K562 (cell line): ENCODE results near the gene SEH1L. TPM values are rescaled to one million over a fixed set of nuclear protein-coding genes. Genes with fewer than 3 reads are reported as not detected.

Experiments
- ATAC-seq: fragments of 200-7000 bp; cut with Tn5 transposase; 3 replicates; pipeline ENCODE4 v1.9.1; 2020; ENCODE audit warnings: moderate library complexity
- BruUV-seq: library from RNA; stranded (reverse); fragments of 400-500 nt; replicated peaks from 2 replicates; lab custom pipeline; 2021; lab: Mats Ljungman, UMichigan
- CTCF ChIA-PET: fragments of 300-600 bp; formaldehyde crosslinking; extraction: SDS; loops from one replicate; lab custom pipeline; 2021; ENCODE audit warnings: low intra/inter-chr PET ratio; lab: Yijun Ruan, JAX
- POLR2A ChIA-PET: fragments of 300-600, 350-650 bp; sonication (Branson Sonifier 250); formaldehyde crosslinking; extraction: SDS; loops from one replicate; lab custom pipeline; 2021; ENCODE audit warnings: antibody characterized with exemption, inconsistent platforms; lab: Yijun Ruan, JAX
- DNase-seq, 4 experiments: peaks; one replicate each; pipeline versions ENCODE4 v3.0.0 to v3.0.0-alpha.2; 2011 to 2018; ENCODE audit warnings: low spot score in 3 of 4, mixed read lengths in 3 of 4; ENCODE audit errors: extremely low read depth in 1 of 4
- FAIRE-seq: peaks from 2 replicates; lab custom pipeline; 2011; peaks lifted over from hg19 to GRCh38; lab: Jason Lieb, UNC
- H2AFZ ChIP-seq: 2 replicates; pipeline ENCODE4 v1.6.0; 2011; ENCODE audit warnings: low read depth, low read length, control low read depth, inconsistent platforms
- H3K27ac ChIP-seq: fragments of 200-600 bp; 3 replicates; pipeline ENCODE4 v1.8.0; 2011; ENCODE audit warnings: low read depth, mild to moderate bottlenecking, control low read depth, inconsistent platforms, low read length, moderate library complexity, mixed read lengths; ENCODE audit errors: extremely low read depth
- H3K27me3 ChIP-seq, 2 experiments: fragments of 300-600 bp in 1 of 2; 2 replicates in 1 of 2; 3 replicates in 1 of 2; pipeline versions ENCODE4 v1.6.0 to v1.8.0; 2011; ENCODE audit warnings: inconsistent platforms in 2 of 2, low read length in 2 of 2, mild to moderate bottlenecking in 1 of 2, mixed read lengths in 1 of 2, moderate library complexity in 1 of 2; ENCODE audit not compliant: control insufficient read depth in 2 of 2, insufficient read depth in 2 of 2
- H3K36me3 ChIP-seq: fragments of 300-600 bp; 3 replicates; pipeline ENCODE4 v1.8.0; 2011; ENCODE audit warnings: mild to moderate bottlenecking, low read length, inconsistent platforms; ENCODE audit not compliant: control insufficient read depth, insufficient read depth
- H3K4me1 ChIP-seq, 2 experiments: fragments of 200-600 bp in 1 of 2; replicated peaks in 1 of 2; 2 replicates in 1 of 2; 3 replicates in 1 of 2; pipeline versions ENCODE4 v1.5.1 to v1.8.0; 2011; ENCODE audit warnings: inconsistent platforms in 2 of 2, low read length in 2 of 2, mild to moderate bottlenecking in 1 of 2, mixed read lengths in 1 of 2, moderate library complexity in 1 of 2; ENCODE audit not compliant: control insufficient read depth in 2 of 2, insufficient read depth in 2 of 2
- H3K4me2 ChIP-seq: 2 replicates; pipeline ENCODE4 v1.6.1; 2011; ENCODE audit warnings: low read length, control low read depth, inconsistent platforms, mixed read lengths; ENCODE audit not compliant: insufficient read depth
- H3K4me3 ChIP-seq: fragments of 200-600 bp; sonication (generic), shearing (Covaris generic); 2 replicates; pipeline ENCODE4 v1.5.1; 2016; ENCODE audit warnings: control low read depth, inconsistent platforms
- H3K79me2 ChIP-seq: fragments of 200-600 bp; 3 replicates; pipeline ENCODE4 v1.8.0; 2011; ENCODE audit warnings: low read length, inconsistent platforms; ENCODE audit not compliant: control insufficient read depth, insufficient read depth
- H3K9ac ChIP-seq, 2 experiments: 2 replicates each; pipeline versions ENCODE4 v1.6.0 to v1.6.1; 2011; ENCODE audit warnings: low read depth in 2 of 2, low read length in 2 of 2, control low read depth in 1 of 2, inconsistent platforms in 1 of 2, mild to moderate bottlenecking in 1 of 2, mixed read lengths in 1 of 2; ENCODE audit not compliant: insufficient read depth in 1 of 2
- H3K9me1 ChIP-seq: one replicate; pipeline ENCODE4 v1.6.0; 2011; ENCODE audit warnings: inconsistent platforms, mild to moderate bottlenecking, low read length, moderate library complexity; ENCODE audit not compliant: control insufficient read depth, insufficient read depth
- H3K9me3 ChIP-seq: replicated peaks from 2 replicates; pipeline ENCODE4 v1.5.1; 2011; ENCODE audit warnings: low read depth, low read length, inconsistent platforms; ENCODE audit not compliant: control insufficient read depth, insufficient read depth
- H4K20me1 ChIP-seq: replicated peaks from 2 replicates; pipeline ENCODE4 v1.6.1; 2011; ENCODE audit warnings: low read length, inconsistent platforms, mixed read lengths; ENCODE audit not compliant: control insufficient read depth, insufficient read depth
- RBM34 ChIP-seq: fragments of 200-400 bp; formaldehyde crosslinking; IDR thresholded peaks from 2 replicates; pipeline ENCODE4 v1.6.1; 2018; ENCODE audit warnings: low read length, borderline replicate concordance; ENCODE audit not compliant: insufficient read depth
- TRIM24 ChIP-seq, 2 experiments: fragments of 450-650 bp; IDR thresholded peaks; 2 replicates each; pipeline ENCODE4 v1.6.1; 2016
- ZNF175 ChIP-seq: fragments of 200-800 bp; sonication (Bioruptor generic); IDR thresholded peaks from 2 replicates; pipeline ENCODE4 v1.6.1; 2016; ENCODE audit warnings: low read depth, mild to moderate bottlenecking, missing genetic modification characterization, missing compliant biosample characterization
- ZNF785 ChIP-seq: fragments of 250-450 bp; sonication (Bioruptor Pico); IDR thresholded peaks from 2 replicates; pipeline ENCODE4 v1.4.0; 2020; ENCODE audit warnings: mild to moderate bottlenecking
- WGBS: fragments of 100-300 bp; shearing (Covaris generic); methylation state at CpG from one replicate; pipeline ENCODE4 v1.1.6; 2016; ENCODE audit warnings: low coverage, mixed read lengths; ENCODE audit not compliant: insufficient coverage; ENCODE audit errors: missing lambda C conversion rate; 5-methylcytosine and 5-hydroxymethylcytosine counted together
- in situ Hi-C: fragments of 300-500 bp; cut with MboI; formaldehyde crosslinking; loops from 4 replicates; pipeline ENCODE4 v1.15.0; 2018; ENCODE audit warnings: inconsistent platforms, mixed read lengths
- intact Hi-C: fragments of 100-400 bp; cut with micrococcal nuclease; formaldehyde crosslinking; loops from 2 replicates; pipeline ENCODE4 v1.14.2; 2022
- polyA plus RNA-seq, 8 experiments: library from polyadenylated mRNA; depleted of rRNA in 4 of 8; stranded (reverse) in 5 of 8; unstranded in 3 of 8; fragments of >200 nt; fragmentation: Nextera tagmentation in 2 of 8; fragmentation: Illumina TruSeq in 1 of 8; extraction: Ambion mirVana in 2 of 8; extraction: Trizol in 1 of 8; gene quantifications; 2 replicates each; pipeline versions ENCODE4 v1.2.1 to v1.2.3, GENCODE V29; 2011 to 2014; ENCODE audit warnings: inconsistent platforms in 1 of 8, missing spikeins in 1 of 8
- total RNA-seq, 7 experiments: library from RNA; depleted of rRNA in 6 of 7; stranded (reverse); fragments of >200 nt in 6 of 7; fragmentation: Illumina TruSeq in 2 of 7; extraction: Trizol in 2 of 7; gene quantifications; 2 replicates each; pipeline versions ENCODE4 v1.2.1 to v1.2.3, GENCODE V29; 2011 to 2021; ENCODE audit warnings: low replicate concordance in 1 of 7
- TF ChIP-seq, protein P1 (sequence below), 2 experiments: fragments of 450-650 bp; formaldehyde crosslinking in 1 of 2; IDR thresholded peaks; 2 replicates each; pipeline versions ENCODE4 v1.4.0 to v1.6.1; 2014 to 2020; ENCODE audit warnings: mild to moderate bottlenecking in 2 of 2, borderline replicate concordance in 1 of 2, low read depth in 1 of 2

Gene SEH1L
- total and polyA plus RNA-seq, 9 of the 15 experiments (the other 6 are each of a cell fraction or from before 2014, with no cell fraction given) = 62.2 to 180 (median 108) TPM

DNA sequence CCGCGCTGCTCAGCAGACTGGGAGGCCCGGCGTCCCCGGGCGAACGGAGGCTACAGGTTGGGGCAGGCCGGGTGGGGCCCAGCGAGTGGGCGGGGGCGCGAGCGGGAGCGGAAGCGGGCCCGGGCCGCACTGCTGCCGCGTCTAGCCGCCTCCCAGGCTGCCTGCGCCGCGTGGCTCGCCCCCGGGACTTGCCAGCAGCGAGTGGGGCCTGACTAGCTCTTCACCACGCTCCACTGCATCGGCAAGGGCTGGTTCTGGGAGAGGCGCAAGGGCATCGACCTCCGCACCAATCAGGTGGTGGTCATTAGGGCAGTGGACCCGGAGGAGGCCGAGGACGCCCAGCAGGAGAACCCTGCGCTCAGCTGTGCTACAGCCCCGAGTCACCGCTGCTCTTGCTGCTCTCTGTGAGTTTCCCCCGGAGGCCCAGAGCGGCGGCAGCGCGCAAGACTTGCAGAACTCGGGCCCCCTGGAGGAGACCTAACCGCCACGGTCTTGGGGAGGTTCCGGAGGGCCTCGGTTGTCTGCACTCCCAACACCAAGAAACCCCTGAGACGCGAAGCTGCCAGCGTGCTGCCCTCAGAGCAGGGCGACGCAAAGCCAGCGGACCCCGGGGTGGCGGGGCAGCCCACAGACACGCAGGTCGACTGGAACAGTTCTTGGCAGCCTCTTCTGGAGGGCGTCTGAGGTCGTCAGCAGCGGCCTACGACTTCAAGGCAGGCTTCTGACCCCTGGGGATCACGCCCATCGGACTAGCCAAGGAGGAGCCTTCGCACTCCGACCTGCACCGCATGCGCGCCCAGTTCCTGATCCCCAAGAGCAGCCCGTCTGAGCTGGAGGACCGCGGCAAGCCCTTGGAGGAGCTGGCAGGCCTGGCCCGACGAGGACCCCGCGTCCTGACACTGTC is 36.5 kb upstream of the SEH1L start:
- ChIA-PET CTCF (no interaction called here), POLR2A (no interaction called here)
- in situ Hi-C loops = no loop called here
- DNase-seq (no peak), FAIRE-seq (no peak), ATAC-seq (no peak)
- TF ChIP-seq ZNF175 (CRISPR knock-in tag) (no peak), ZNF785 (CRISPR knock-in tag) (no peak), TRIM24 (IDR thresholded peaks at IDR 0.05) (no peak), RBM34 (no peak)
- TF ChIP-seq, protein P1, sequence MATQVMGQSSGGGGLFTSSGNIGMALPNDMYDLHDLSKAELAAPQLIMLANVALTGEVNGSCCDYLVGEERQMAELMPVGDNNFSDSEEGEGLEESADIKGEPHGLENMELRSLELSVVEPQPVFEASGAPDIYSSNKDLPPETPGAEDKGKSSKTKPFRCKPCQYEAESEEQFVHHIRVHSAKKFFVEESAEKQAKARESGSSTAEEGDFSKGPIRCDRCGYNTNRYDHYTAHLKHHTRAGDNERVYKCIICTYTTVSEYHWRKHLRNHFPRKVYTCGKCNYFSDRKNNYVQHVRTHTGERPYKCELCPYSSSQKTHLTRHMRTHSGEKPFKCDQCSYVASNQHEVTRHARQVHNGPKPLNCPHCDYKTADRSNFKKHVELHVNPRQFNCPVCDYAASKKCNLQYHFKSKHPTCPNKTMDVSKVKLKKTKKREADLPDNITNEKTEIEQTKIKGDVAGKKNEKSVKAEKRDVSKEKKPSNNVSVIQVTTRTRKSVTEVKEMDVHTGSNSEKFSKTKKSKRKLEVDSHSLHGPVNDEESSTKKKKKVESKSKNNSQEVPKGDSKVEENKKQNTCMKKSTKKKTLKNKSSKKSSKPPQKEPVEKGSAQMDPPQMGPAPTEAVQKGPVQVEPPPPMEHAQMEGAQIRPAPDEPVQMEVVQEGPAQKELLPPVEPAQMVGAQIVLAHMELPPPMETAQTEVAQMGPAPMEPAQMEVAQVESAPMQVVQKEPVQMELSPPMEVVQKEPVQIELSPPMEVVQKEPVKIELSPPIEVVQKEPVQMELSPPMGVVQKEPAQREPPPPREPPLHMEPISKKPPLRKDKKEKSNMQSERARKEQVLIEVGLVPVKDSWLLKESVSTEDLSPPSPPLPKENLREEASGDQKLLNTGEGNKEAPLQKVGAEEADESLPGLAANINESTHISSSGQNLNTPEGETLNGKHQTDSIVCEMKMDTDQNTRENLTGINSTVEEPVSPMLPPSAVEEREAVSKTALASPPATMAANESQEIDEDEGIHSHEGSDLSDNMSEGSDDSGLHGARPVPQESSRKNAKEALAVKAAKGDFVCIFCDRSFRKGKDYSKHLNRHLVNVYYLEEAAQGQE (IDR thresholded peaks at IDR 0.05; ENCODE audit: borderline replicate concordance) = no peak
- TF ChIP-seq, protein P1 (CRISPR knock-in tag; IDR thresholded peaks at IDR 0.05; ENCODE audit: low read depth) = no peak
- H4K20me1 ChIP-seq = no peaks in the 10 kb centered on the region
- H2AFZ ChIP-seq = no peak overlapping the region
- no peak overlapping the region for H3K27ac ChIP-seq
- peaks cover 0 to 19% of the 10 kb centered on the region in 2 experiments; a peak in 2 of 5 replicates for H3K4me1 ChIP-seq
- peaks cover 5% of the 10 kb centered on the region; the same call in 1 of the 2 replicates for H3K9me3 ChIP-seq
- no peaks in the 10 kb centered on the region for H3K9me1 ChIP-seq
- H3K4me2 ChIP-seq = no peak overlapping the region
- no peaks in the 10 kb centered on the region for H3K27me3 ChIP-seq
- no peaks in the 10 kb centered on the region for H3K36me3 ChIP-seq
- no peak overlapping the region for H3K9ac ChIP-seq
- WGBS = 84% methylated on average over 51 of the region's 75 CpGs
- H3K79me2 ChIP-seq = no peaks in the 10 kb centered on the region
- intact Hi-C loops = no loop called here
- BruUV-seq = no TSS peak
- no peak overlapping the region for H3K4me3 ChIP-seq
